Measurements from ENCODE around the gene SREK1IP1.

Gene SREK1IP1

GRCh38 chr5:64758901-64759300 is 9.6 kb downstream of the SREK1IP1 start:
- H2AFZ ChIP-seq (ENCODE audit: insufficient read depth, low read length, poor library complexity): no peak overlapping the region
- no peaks in the 10 kb centered on the region for H3K27me3 ChIP-seq (ENCODE audit: insufficient read depth, low read length)
- no peaks in the 10 kb centered on the region for H3K4me1 ChIP-seq (ENCODE audit: control insufficient read depth in 1 of 2, insufficient read depth in 2 of 2, low read length in 2 of 2)
- H3K79me1 ChIP-seq (ENCODE audit: low read length): no peaks in the 10 kb centered on the region
- no peak for DNase-seq
- H3K79me2 ChIP-seq (ENCODE audit: control insufficient read depth, insufficient read depth, low read length, poor library complexity): no peaks in the 10 kb centered on the region
- no peak overlapping the region for H3K23ac ChIP-seq (ENCODE audit: low read length)
- H3K14ac ChIP-seq (ENCODE audit: low read length): no peak overlapping the region
- H2BK5ac ChIP-seq (ENCODE audit: low read depth, low read length, poor library complexity): no peak overlapping the region
- H3K9ac ChIP-seq (ENCODE audit: low read length): no peak overlapping the region
- H2AK5ac ChIP-seq (ENCODE audit: low read length): no peak overlapping the region
- H4K8ac ChIP-seq (ENCODE audit: low read depth, low read length): no peak overlapping the region
- no peak overlapping the region for H4K12ac ChIP-seq (ENCODE audit: low read depth, low read length)
- no peak overlapping the region for H2BK120ac ChIP-seq (ENCODE audit: insufficient read depth, low read length, poor library complexity)
- no CpG with 5 or more reads among the region's 3 CpGs for WGBS (ENCODE audit: extremely low coverage, insufficient coverage, insufficient read length)
- H3K27ac ChIP-seq (ENCODE audit: low read depth, low read length): no peak overlapping the region
- no peak overlapping the region for H3K4me2 ChIP-seq (ENCODE audit: low read length)
- peaks cover 1 to 6% of the 10 kb centered on the region in 2 experiments for H3K36me3 ChIP-seq (ENCODE audit: control insufficient read depth in 1 of 2, insufficient read depth in 2 of 2, low read length in 2 of 2)
- no peak overlapping the region for H2BK12ac ChIP-seq (ENCODE audit: low read length)
- no peak overlapping the region for H4K91ac ChIP-seq (ENCODE audit: low read depth, low read length)
- H3K18ac ChIP-seq (ENCODE audit: low read length): no peak overlapping the region
- no peak overlapping the region for H3K4ac ChIP-seq (ENCODE audit: low read depth, low read length)
- H3K4me3 ChIP-seq (ENCODE audit: low read depth, low read length): no peak overlapping the region
- no peaks in the 10 kb centered on the region for H3K9me3 ChIP-seq (ENCODE audit: insufficient read depth, low read depth, low read length)

- H3K9me3 ChIP-seq (ENCODE audit: insufficient read depth, low read depth, low read length): no peaks in the 10 kb centered on the region
- H2AFZ ChIP-seq (ENCODE audit: insufficient read depth, low read length, poor library complexity): no peak overlapping the region
- H3K27ac ChIP-seq (ENCODE audit: low read depth, low read length): no peak overlapping the region
- H3K79me2 ChIP-seq (ENCODE audit: control insufficient read depth, insufficient read depth, low read length, poor library complexity): no peaks in the 10 kb centered on the region
- no peak overlapping the region for H2BK120ac ChIP-seq (ENCODE audit: insufficient read depth, low read length, poor library complexity)
- no peaks in the 10 kb centered on the region for H3K79me1 ChIP-seq (ENCODE audit: low read length)
- H4K12ac ChIP-seq (ENCODE audit: low read depth, low read length): no peak overlapping the region
- no peaks in the 10 kb centered on the region for H3K27me3 ChIP-seq (ENCODE audit: insufficient read depth, low read length)
- no peak overlapping the region for H3K4me2 ChIP-seq (ENCODE audit: low read length)
- H3K4me1 ChIP-seq (ENCODE audit: control insufficient read depth in 1 of 2, insufficient read depth in 2 of 2, low read length in 2 of 2): no peaks in the 10 kb centered on the region
- no peak overlapping the region for H2AK5ac ChIP-seq (ENCODE audit: low read length)
- H4K91ac ChIP-seq (ENCODE audit: low read depth, low read length): no peak overlapping the region
- no peak overlapping the region for H3K23ac ChIP-seq (ENCODE audit: low read length)
- no peak overlapping the region for H3K14ac ChIP-seq (ENCODE audit: low read length)
- peaks cover 0 to 3% of the 10 kb centered on the region in 2 experiments for H3K36me3 ChIP-seq (ENCODE audit: control insufficient read depth in 1 of 2, insufficient read depth in 2 of 2, low read length in 2 of 2)
- H4K8ac ChIP-seq (ENCODE audit: low read depth, low read length): no peak overlapping the region
- H3K9ac ChIP-seq (ENCODE audit: low read length): no peak overlapping the region
- no peak overlapping the region for H3K4me3 ChIP-seq (ENCODE audit: low read depth, low read length)
- H3K18ac ChIP-seq (ENCODE audit: low read length): no peak overlapping the region
- no peak overlapping the region for H3K4ac ChIP-seq (ENCODE audit: low read depth, low read length)
- DNase-seq: no peak
- no peak overlapping the region for H2BK5ac ChIP-seq (ENCODE audit: low read depth, low read length, poor library complexity)
- WGBS (ENCODE audit: extremely low coverage, insufficient coverage, insufficient read length): no CpG with 5 or more reads among the region's 2 CpGs
- H2BK12ac ChIP-seq (ENCODE audit: low read length): no peak overlapping the region
These were observed 14.4 kb downstream of the SREK1IP1 start for GRCh38 chr5:64754066-64754465.

- Histone ChIP-seq H2AFZ (ENCODE audit: insufficient read depth, low read length, poor library complexity) (no peak overlapping the region), H4K12ac (ENCODE audit: low read depth, low read length) (no peak overlapping the region), H3K9me3 (ENCODE audit: insufficient read depth, low read depth, low read length) (no peaks in the 10 kb centered on the region), H4K8ac (ENCODE audit: low read depth, low read length) (no peak overlapping the region), H3K18ac (ENCODE audit: low read length) (no peak overlapping the region), H3K4ac (ENCODE audit: low read depth, low read length) (no peak overlapping the region), H3K23ac (ENCODE audit: low read length) (no peak overlapping the region), H3K27me3 (ENCODE audit: insufficient read depth, low read length) (no peaks in the 10 kb centered on the region), H3K79me1 (ENCODE audit: low read length) (no peaks in the 10 kb centered on the region), H2AK5ac (ENCODE audit: low read length) (no peak overlapping the region), H2BK12ac (ENCODE audit: low read length) (no peak overlapping the region), H3K79me2 (ENCODE audit: control insufficient read depth, insufficient read depth, low read length, poor library complexity) (no peaks in the 10 kb centered on the region), H3K9ac (ENCODE audit: low read length) (no peak overlapping the region), H3K36me3 (ENCODE audit: control insufficient read depth in 1 of 2, insufficient read depth in 2 of 2, low read length in 2 of 2) (peaks cover 0 to 1% of the 10 kb centered on the region in 2 experiments), H3K14ac (ENCODE audit: low read length) (no peak overlapping the region), H2BK120ac (ENCODE audit: insufficient read depth, low read length, poor library complexity) (no peak overlapping the region), H3K4me3 (ENCODE audit: low read depth, low read length) (no peak overlapping the region), H2BK5ac (ENCODE audit: low read depth, low read length, poor library complexity) (no peak overlapping the region), H4K91ac (ENCODE audit: low read depth, low read length) (no peak overlapping the region), H3K4me1 (ENCODE audit: control insufficient read depth in 1 of 2, insufficient read depth in 2 of 2, low read length in 2 of 2) (no peaks in the 10 kb centered on the region), H3K27ac (ENCODE audit: low read depth, low read length) (no peak overlapping the region), H3K4me2 (ENCODE audit: low read length) (no peak overlapping the region)
- WGBS (ENCODE audit: extremely low coverage, insufficient coverage, insufficient read length): no CpG with 5 or more reads among the region's 4 CpGs
- no peak for DNase-seq
These were observed 19.1 kb downstream of the SREK1IP1 start for GRCh38 chr5:64749385-64749784.

- H2BK120ac ChIP-seq (ENCODE audit: insufficient read depth, low read length, poor library complexity): no peak overlapping the region
- no peaks in the 10 kb centered on the region for H3K79me1 ChIP-seq (ENCODE audit: low read length)
- no peaks in the 10 kb centered on the region for H3K9me3 ChIP-seq (ENCODE audit: insufficient read depth, low read depth, low read length)
- H3K4me2 ChIP-seq (ENCODE audit: low read length): no peak overlapping the region
- no peak overlapping the region for H2BK5ac ChIP-seq (ENCODE audit: low read depth, low read length, poor library complexity)
- no peak overlapping the region for H4K8ac ChIP-seq (ENCODE audit: low read depth, low read length)
- no peak overlapping the region for H4K12ac ChIP-seq (ENCODE audit: low read depth, low read length)
- no peak overlapping the region for H3K14ac ChIP-seq (ENCODE audit: low read length)
- no peak overlapping the region for H4K91ac ChIP-seq (ENCODE audit: low read depth, low read length)
- H3K4me1 ChIP-seq (ENCODE audit: control insufficient read depth in 1 of 2, insufficient read depth in 2 of 2, low read length in 2 of 2): no peaks in the 10 kb centered on the region
- no peak overlapping the region for H2BK12ac ChIP-seq (ENCODE audit: low read length)
- DNase-seq: no peak
- no peaks in the 10 kb centered on the region for H3K36me3 ChIP-seq (ENCODE audit: control insufficient read depth in 1 of 2, insufficient read depth in 2 of 2, low read length in 2 of 2)
- H3K27ac ChIP-seq (ENCODE audit: low read depth, low read length): no peak overlapping the region
- H2AFZ ChIP-seq (ENCODE audit: insufficient read depth, low read length, poor library complexity): no peak overlapping the region
- H3K23ac ChIP-seq (ENCODE audit: low read length): no peak overlapping the region
- H3K79me2 ChIP-seq (ENCODE audit: control insufficient read depth, insufficient read depth, low read length, poor library complexity): no peaks in the 10 kb centered on the region
- H2AK5ac ChIP-seq (ENCODE audit: low read length): no peak overlapping the region
- WGBS (ENCODE audit: extremely low coverage, insufficient coverage, insufficient read length): no CpG with 5 or more reads among the region's 1 CpG
- no peaks in the 10 kb centered on the region for H3K27me3 ChIP-seq (ENCODE audit: insufficient read depth, low read length)
- H3K4me3 ChIP-seq (ENCODE audit: low read depth, low read length): no peak overlapping the region
- no peak overlapping the region for H3K9ac ChIP-seq (ENCODE audit: low read length)
- no peak overlapping the region for H3K18ac ChIP-seq (ENCODE audit: low read length)
- no peak overlapping the region for H3K4ac ChIP-seq (ENCODE audit: low read depth, low read length)
These were observed 22.0 kb downstream of the SREK1IP1 start for GRCh38 chr5:64746446-64746845.

Measured in trophoblast cell (in vitro differentiated cells and primary cell).